ENCODE data around the gene PCED1B.

- no peak for TF ChIP-seq CTCF (IDR thresholded peaks at IDR 0.05; ENCODE audit: poor library complexity)
- TF ChIP-seq EZH2phosphoT487 (IDR thresholded peaks at IDR 0.05; ENCODE audit: low read depth, severe bottlenecking, unreplicated experiment): no peak
- TF ChIP-seq EZH2 (IDR thresholded peaks at IDR 0.05; ENCODE audit: borderline replicate concordance): no peak
Measured at GRCh38 chr12:47100160-47100559, 20.7 kb downstream of the PCED1B start.
